Measurements from ENCODE around the gene USP33.

DNA sequence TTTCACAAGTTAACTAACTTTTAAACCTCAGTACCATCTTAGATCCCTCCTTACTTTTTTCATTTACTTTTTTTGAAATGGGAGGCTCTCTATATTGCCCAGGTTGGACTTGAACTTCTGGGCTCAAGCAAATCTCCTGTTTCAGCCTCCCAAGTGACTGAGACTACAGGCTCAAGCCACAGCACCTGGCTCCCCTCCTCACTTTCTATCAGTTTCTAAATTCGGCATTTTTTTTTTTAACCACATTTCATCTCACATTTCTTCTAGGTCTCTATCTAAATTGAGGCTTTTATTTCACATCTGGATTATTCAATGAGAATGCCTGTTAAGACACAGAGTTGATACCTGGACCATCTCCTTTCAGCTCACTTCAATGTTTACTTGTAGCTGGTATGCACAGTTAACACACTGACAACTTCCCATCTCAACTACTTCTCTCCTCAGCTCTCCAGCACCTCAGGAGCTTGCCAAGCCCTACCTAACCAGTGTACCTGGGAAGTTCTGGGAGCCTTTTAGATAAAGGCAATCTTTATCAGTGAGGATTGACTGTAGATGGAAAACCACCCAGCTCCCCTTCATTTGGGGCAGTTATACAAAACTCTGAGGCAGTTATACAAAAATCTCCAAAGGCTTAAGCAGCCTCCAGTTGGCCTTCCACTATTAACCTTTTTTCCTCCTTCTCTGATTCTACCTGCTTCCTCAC is 3.4 kb downstream of the USP33 start:
- TF ChIP-seq POLR2A (IDR thresholded peaks at IDR 0.05) = no peak
- TF ChIP-seq CTCF (IDR thresholded peaks at IDR 0.05) = no peak
- no peak for TF ChIP-seq POLR2AphosphoS5 (IDR thresholded peaks at IDR 0.05)
